NCI-H187 (cell line): Measurements from ENCODE around the gene HOXA6.

Experiments
- DNase-seq, 2 experiments: peaks; one replicate each; lab custom pipeline; 2025; lab: John Stamatoyannopoulos, UW

Gene HOXA6

DNA sequence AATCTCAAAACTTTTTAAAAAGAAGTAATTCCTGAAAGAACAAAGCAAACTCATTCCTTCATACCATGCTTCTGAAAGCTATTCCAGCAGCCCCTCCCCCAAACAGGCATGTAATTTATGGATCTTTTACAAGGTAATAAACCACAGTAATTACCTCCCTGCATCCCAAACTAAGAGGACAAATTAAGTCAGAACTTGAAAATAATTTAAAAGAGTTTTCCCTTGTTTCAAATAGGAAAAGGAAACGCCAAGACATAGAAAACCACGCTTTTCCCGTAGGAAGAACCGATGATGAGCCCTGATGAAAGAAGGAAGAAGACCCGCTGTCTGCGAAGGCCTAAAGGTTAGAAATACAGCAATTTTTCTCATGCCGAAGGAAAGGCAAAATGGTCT is 25.9 kb downstream of the HOXA6 start:
- no peak for DNase-seq

DNA sequence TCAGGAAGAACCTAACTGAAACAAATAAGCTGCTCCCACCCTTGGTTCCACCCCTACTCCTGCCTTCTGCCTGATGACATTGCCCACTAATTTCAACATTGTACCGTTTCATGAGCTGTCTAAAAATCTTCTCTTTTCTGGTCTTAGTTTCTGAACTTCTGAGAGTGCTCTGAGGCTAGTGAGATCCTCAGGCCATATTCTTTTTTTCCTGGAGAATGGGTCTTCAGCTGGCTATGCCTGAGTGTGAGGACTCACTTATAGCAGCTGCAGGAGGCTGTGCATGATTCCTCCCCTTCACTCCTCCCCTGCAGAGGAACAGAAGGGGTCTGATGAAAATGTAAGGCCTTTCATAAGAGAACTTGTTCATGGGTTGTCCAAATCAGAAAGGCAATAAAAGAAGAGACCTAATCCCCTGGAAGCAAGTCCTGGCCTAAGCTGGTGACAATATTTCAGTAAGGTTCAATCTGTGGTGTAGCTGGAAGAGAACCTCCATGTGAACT is 28.1 kb downstream of the HOXA6 start:
- DNase-seq, result no peak

DNA sequence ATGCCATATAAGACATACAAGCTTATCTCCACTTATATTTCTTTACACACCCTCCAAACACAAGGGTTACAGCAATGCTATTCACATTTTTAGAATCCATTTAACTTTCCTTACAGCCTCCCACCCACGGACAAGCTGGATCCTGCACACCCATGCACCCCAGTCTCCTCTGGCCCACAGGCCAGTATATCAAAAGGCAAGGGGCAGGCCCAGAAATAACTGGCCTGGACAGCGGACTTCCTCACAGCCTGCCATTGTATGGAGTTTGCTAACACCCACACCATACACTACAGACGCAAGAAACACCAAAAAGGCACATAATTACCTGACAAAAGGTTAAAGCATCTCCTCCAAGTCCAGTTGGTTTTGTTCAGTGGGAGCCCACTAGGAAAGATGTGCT is 29.0 kb downstream of the HOXA6 start:
- no peak for DNase-seq

DNA sequence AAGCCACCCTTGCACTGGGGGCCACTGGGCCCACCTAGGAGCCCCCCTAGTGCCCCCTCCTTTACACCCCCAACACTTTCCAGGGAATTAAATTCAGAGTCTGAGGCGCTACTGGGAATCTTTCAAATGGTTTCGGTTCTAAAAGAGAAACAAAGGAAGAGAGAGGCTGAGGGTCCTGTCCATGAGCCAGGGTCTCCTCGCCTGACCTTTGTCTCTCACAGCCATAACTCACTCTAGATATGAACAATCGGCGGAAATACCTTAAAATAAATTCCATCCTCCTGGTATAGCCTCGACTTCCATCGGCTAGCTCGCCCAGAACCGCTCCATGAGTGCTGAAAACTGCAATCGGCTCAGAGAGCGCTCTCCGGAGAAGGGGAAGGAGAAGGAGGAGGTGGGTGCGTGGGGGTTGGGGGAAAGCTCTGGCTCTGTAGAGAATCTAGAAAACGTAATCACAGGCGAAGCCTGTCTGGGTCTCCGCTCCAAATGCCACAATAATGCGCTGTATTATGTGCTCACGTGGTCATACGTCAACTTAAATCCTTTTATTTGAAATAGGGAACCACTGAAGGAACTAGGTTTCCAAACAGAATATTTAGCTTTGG is 29.6 kb downstream of the HOXA6 start:
- no peak for DNase-seq

DNA sequence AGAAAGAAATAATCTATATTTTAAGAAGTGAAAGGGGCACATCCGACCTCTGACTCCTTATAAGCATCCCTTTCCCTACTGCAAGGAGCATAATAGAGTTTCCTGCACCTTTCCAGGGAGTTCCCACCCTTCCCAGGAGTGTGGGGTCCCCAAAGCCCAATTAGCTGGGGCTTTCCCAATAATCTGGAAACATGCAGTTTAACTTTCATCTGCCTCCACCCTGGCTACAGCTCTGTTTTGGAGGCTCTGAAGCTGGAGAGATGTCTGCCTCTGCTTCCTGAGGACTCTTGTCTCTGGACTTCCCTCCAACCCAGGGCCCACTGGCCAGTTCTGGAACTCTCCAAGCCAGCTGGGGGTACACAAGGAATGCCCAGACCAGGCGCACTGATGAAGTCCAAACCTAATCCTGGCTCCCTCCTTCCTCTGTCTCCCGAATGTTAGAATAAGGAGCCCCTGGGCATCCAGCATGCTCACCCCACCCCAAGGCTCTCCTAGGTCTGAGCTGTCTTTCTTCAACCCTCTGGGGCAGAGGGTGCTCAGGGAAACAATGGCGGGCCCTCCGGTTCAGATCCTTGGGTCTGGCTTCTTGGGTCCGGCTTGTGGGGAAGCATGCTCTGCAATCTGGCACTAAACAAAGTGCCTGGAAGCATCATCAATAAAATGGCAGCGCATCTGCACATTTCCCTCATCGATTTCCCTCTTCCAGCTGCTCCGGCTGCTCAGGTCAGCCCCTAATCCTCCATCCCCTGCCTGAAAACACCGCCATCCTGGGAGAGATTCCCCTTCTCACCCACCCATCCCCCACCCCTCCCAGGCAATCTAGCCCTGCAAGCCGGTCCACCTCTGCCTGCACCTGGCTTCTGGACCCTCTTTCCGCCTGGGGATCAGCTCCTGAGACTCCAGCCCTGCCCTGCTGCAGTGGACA is 30.4 kb downstream of the HOXA6 start:
- no peak for DNase-seq

DNA sequence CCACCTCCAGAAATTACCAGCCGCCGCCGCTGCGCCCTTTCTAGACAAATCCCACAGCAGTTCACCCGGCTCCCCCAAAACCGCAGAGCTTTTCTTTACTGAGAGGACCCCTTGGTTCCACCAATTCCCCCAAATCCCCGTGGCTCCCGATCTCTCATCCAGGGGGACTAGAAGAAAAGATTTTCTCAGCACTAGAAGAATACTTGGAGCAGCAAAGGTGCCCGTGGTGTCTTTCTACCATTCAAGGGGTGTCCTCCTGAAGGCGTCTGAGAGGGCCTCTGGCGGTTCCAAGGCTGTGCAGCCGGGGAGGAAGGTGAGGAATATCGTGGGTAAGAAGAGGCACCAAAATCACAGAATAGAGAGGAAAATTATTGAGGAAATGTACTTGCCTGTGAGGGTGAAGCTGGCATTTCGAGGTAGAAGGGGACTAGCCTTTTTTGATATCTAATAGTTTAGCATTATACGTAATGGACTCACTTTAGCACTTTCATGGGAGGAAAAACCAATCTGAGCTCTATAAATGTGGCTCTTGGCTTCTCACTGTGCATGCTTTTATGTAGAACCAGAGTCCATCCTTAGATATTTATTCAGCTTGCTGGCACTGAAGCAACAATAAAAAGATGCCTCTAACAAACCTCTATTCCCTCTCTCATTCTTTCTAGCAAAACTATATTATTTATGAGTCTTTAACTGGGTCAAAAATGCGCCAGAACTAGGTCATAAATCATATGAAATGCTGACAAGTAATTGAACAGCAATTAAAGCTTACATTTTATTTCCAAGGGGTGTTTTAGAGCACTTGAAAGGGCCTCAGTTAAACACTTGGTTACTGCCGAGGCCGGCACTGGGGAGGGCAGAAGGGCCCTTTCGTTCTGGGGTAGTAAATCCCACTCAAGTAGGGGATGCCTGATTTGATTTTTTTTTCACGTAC is 31.3 kb downstream of the HOXA6 start:
- DNase-seq, result no peak

DNA sequence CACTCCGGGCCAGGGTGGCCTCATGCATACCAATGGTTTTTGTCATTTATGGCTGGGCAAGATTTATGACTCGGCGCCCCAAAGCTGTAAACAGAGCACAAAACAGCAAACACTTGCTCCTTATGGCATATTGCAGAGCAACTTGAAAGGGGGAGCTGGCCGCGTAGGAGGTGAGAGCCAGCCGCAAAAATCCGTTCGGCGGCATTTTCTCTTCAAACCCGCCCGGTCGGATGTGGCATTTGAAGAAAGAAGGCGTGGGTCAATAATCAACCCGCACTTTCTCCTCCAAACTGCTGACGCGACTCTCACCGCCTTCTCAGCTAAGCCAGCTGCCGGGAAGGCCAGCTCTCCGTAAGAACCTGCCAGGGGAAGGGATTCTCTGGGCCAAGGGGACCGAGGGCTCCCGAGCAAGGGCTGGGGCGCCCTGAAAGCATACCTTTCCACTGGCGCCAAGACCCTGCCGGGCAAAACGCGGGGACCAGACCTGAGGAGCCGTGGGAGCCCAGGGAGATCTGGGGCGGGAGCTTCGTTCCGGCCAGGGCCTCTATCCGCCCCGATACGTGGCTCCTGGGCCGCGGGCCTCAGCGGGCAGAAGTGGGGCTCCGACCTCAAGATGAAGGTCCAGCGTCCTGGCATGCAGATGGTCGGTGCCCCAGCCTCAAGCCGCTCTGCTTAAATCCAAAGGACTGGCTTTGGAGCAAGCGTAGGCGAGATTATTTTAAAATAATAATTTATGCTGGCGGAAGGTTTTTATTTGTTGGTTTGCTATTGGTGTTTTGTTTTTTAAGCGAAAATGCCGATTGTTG is 32.1 kb downstream of the HOXA6 start:
- DNase-seq, result no peak

DNA sequence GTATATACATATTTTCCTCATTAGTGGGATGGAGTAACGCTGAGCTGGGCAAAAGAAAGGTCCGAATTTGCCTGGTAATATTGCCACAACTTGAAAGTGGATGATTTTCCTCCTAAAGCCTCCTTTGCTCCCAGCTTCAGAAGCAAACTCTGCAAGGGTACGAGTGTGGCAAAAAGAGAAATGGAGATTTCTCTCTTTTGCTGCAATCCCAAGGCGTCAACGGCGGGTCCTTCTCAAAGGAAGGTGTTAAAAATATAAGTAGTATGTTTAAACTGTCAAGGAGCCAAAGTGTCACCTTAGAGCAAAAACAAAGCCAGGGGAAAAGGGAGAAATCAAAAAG is 32.7 kb downstream of the HOXA6 start:
- DNase-seq, result no peak

DNA sequence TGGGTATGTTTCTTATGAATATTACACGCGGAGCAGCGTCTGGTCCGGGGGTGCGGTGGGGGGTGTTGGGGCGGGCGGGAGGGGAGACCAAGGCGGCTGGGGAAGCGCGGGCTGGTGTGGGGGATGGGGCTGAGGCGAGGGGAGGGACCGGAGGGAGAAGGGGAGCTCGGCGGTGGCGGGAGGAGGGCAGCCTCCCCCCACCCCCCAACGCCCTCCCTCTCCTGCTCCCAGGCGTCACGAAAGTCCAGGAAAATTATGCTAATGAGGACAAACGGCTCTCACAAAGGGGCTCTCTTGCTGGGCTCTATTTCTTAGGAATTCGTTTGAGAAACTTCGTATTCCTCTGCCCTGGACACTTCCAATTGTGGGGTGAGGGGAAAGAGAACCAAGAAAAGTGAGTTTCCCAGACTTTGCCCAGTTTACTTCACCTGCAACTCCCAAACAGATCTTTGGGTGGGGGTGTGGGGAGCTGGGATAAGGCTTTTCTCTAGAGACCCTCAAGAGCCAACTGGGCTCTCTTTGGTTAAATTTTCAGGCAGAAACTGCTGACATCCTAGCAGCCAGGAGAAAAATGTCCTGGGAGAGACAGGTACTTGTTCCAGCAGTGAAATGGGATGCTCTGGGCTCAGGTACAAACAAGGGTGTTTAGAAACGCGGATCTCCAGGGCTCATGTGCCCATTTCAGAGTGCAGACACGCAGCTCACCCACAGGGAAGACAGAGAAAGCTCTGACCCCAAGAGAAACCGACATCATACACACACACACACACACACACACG is 33.4 kb downstream of the HOXA6 start:
- DNase-seq, result no peak

DNA sequence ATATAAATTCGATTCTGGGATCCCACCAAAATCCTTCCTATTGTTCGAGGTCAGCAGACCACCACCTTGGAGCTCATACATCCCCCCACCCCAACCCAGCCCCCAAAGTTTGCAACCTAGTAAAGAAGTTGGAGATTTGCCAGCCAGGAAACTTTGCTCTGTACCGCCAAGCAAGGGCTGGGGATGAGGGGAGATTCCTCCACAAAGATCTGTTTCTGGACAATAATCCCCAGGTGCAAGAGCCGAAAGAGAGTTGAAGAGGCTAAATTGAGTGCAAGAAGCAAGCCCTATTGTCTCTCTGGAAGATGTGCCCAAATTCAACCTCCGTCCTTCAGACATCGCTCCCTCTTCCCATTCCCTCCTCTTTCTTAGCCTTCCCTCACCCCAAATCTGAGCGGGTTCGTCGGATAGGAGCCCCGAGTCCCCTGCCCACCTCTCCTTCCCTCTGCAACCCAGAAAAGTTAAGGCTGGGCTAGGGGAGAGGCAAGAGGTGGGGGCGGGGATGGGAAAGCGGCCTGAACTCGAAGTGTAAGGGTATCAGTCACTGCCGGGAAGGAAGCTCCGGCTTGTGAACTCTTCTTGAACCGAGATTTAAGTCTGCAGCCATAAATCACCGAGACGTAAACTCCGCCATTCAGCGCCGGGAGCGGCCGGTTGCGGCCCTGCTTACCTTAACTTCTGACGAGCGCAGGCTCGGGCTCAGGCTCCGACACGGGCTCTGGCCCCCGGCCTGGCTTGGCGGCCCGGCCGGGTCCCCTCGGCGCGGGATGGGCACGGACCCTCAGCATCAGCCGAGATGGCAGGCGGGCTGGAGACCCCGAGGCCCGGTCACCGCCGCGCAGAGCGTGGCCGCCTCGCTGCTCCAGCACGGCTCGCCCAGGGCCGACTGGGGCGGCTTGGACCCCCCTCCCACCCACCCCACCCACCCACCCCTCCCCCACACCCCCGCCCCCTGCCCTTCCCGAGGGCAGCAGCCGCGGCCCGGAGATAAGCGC is 34.3 kb downstream of the HOXA6 start:
- DNase-seq, result peak in 1 of 2 experiments; percentile 19

DNA sequence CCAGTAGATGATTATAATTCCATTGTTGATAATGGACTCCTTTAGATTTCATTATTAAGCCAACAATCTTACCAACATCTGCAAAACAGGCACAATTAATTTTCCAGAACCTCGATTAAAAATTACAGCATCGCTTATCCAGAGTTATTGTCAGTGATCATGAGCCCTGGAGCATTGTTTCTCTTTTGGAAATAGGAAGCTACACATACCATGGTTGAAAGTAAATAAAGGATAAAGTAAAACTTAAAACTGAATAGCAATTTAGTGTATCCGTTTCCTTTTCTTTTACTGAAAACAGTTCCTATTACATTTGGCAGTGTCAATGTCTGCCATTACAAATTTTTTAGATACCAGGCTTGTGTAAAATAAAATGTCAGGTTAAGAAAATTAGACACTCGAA is 35.2 kb downstream of the HOXA6 start:
- no peak for DNase-seq

DNA sequence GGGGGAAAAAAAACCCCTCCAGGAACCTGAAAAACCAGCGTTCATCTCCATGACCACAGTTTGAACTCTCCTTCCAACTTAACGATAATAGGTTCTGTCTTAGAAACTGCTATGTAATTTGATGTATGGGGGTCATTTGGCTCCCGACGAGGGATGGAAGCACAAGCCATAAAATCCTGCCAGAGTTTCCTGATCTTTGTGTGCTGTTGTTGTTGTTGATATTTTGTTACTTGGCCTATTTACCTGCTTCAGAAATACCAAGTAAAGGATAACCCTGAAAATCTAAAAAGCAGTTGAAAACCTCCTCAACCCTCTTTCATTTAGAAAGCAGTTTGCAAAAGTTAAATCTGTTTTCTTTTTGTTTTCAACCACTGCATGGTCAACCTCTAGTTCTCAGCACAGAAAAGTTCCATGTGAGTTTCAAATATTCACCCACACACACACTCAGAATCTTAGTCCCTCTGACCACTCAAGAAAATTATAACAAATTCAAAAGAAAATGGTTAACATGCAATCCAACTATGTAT is 35.8 kb downstream of the HOXA6 start:
- DNase-seq, result no peak

DNA sequence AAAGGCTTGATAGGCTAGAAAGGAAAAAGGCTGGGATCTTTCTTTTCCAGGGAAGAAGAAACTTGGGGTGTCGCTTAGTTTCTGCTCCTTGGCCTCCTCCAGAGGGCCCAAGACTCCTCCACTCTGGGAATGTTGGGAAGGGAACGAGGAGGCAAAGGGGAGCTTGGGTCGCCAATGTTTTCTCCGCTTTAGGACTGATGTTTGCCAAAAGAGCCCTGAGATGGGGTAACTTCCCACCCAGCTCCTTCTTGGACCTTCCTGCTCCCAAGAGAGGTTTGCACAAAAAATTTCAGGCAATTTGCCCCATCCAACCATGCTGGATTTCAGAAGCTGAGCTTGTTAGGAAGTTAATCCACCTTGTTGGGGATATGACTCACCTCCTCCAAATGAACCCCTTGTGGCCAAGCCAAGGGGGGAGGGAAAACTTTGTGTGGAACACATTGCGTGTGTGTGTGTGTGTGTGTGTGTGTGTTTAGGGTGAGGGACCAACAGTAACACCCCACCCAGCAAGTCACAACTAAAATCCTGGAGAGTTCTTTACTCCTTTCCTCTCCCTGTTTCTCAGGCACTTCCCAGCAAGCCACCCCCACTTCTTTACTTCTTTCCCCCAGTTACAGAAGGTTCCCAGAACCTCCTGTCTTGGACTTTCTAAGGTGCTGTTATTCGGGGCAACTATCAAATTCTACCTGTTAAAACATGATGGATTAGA is 36.4 kb downstream of the HOXA6 start:
- DNase-seq, result no peak

DNA sequence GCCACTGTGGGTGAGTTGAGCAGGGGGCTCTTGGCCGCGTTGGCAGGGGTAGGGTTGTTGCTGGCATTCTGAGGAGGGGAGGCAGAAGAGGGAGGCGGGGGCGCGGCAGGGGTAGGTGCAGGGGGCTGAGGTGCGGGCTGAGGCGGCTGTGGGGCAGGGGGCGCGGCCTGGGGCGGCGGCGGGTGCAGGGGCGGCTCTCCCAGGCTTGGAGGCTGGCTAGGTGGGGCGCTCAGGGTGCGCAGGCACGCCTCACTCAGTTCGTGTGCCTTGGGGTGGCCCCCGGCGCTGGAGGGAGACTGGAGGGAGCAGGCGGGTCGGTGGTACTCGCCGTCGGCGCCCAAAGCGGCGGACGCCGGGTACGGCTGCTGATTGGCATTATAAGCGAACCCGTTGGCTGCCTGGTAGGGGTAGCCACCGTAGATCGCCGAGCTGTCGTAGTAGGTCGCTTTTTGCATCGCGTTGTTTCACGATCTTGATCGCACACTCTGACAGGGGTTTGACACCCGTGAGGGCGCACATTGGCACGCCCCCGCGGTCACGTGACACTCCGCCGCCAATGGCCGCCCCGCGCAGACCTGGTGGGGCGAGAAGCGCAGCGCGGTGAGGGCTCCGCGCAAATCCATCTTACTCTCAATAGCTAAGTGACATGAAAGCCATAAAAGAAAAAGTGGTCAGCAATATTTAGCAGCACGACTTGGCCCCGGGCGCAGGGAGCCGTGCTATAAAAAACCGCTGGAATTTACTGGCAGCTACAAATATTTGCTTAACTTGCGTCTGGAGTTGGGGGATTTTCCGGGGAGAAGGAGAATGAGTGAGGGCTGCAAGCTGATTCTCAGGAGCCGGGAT is 37.2 kb downstream of the HOXA6 start:
- DNase-seq, result no peak

DNA sequence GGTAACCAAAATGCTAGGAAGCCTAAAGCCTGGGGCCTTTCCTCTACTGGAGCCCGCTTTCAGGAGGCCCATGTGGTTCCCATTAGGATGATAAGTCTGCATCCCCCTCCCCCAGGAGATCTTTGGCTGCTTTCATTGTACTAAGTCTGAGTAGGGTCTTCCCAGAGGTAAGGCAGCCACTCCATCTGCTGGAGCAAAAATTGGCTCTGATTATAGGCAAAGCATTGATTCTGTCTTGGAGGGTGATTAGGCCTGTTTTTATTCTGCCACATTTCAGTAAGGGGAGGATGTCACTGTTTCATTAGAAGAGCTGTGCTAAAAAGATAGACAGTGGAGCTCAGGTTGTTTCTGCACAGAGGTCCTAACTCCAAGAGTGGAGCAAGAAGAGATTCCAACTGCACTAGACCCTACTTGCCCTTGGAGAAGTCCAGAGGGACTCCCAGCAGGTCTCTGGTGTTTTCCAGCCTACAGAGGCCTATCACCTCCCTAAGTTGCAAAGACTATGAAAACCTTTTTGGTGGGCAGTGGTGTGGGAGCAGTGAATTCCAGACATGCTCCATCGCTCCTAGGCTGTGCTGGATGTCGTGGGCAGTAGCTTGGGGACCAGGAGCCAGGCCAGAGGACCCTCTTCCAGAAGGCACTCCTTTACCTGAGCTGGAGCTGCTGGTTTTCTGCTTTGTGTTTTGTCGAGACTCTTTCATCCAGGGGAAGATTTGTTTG is 37.9 kb downstream of the HOXA6 start:
- no peak for DNase-seq

DNA sequence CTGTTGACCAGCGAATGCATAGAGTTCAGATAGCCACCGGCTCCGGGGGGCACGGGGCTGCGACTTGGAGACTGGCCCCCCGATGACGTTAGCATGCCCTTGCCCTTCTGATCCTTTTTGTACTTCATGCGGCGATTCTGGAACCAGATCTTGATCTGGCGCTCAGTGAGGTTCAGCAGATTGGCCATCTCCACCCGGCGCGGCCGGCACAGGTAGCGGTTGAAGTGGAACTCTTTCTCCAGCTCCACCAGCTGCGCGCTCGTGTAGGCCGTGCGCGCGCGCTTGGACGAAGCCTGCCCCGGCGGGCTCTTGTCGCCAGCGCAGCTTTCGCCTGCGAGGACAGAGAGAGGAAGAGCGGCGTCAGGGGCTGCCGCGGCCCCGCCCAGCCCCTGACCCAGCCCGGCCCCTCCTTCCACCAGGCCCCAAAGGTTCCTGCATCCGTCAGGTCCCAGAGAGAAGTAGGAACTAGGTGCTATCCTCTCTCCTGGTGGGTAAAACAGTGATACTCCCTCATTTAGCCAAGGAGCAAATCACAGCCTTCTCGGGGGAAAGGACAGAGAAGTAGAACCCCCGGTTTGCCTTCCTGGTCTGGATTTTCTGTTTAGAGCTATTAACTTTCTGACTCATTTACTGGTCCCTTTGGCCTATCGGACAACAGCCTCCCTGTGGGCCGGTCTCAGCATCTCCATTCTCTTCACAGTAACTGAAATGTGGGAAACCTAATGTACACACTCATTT is 39.0 kb downstream of the HOXA6 start:
- DNase-seq, result no peak
